Measurements from ENCODE around the gene CALM3. TPM values are rescaled to one million over a fixed set of nuclear protein-coding genes. Genes with fewer than 3 reads are reported as not detected.

CALM3 gene
- total and polyA plus RNA-seq, 2 of the 13 experiments (the other 11 are each of a cell fraction or from before 2014, with no cell fraction given): 239 to 258 TPM

GRCh38 chr19:46611776-46612175 is 10.6 kb downstream of the CALM3 start:
- no peak overlapping the region for H3K4me2 ChIP-seq (ENCODE audit: low read depth, low read length)
- ChIA-PET POLR2A (interaction anchor here (1.9 to 2.8 kb wide), 3 partner anchors 9 to 50 kb away, joined by 6 to 11 read pairs (median 10); partner anchors contain the start of genes CALM3 and DACT3), CTCF (ENCODE audit: low intra/inter-chr PET ratio, low total read pairs) (no interaction called here)
- peaks cover 21 to 37% of the 10 kb centered on the region in 2 experiments; a peak in 4 of 5 replicates for H3K36me3 ChIP-seq (replicated peaks in 1 of 2; ENCODE audit: control insufficient read depth in 1 of 2, insufficient read depth in 2 of 2, low read length in 2 of 2)
- H3K4me3 ChIP-seq (replicated peaks in 1 of 3; ENCODE audit: insufficient read depth in 1 of 3, low read depth in 2 of 3, low read length in 3 of 3): no peak overlapping the region
- peaks cover 12% of the 10 kb centered on the region for H3K4me1 ChIP-seq (ENCODE audit: insufficient read depth, low read length)
- ATAC-seq: no peak
- no peaks in the 10 kb centered on the region for H3K79me2 ChIP-seq (ENCODE audit: insufficient read depth, low read length)
- H3K9me3 ChIP-seq (ENCODE audit: low read length): no peaks in the 10 kb centered on the region
- BruUV-seq (replicated peaks): no TSS peak
- H3K27me3 ChIP-seq (ENCODE audit: control insufficient read depth in 1 of 2, insufficient read depth in 2 of 2, low read length in 2 of 2): peaks cover 0 to 2% of the 10 kb centered on the region in 2 experiments; a peak in 2 of 5 replicates
- no peaks in the 10 kb centered on the region for H4K20me1 ChIP-seq (ENCODE audit: insufficient read depth, low read length)
- WGBS (ENCODE audit: low lambda C conversion rate): 87% methylated on average over 6 of the region's 6 CpGs
- in situ Hi-C loops (cut with HindIII; ENCODE audit: extremely low pct_ligation_motif_present, low pct_unique_long_range_greater_than_20kb) (loop anchor here (10.0 kb wide), 1 partner anchor 53 kb away; the partner anchor contains the start of gene DACT3), intact Hi-C loops (cut with micrococcal nuclease; ENCODE audit: unreplicated experiment) (no loop called here)
- H3K27ac ChIP-seq (ENCODE audit: extremely low read length, insufficient read depth, low read length): no peak overlapping the region
- no peak for DNase-seq (ENCODE audit: low spot score)
- FAIRE-seq: no peak
- H2AFZ ChIP-seq (ENCODE audit: low read length): no peak overlapping the region
- TF ChIP-seq E2F2 (CRISPR knock-in tag; IDR thresholded peaks at IDR 0.05; ENCODE audit: borderline replicate concordance) (no peak), NCOA1 (CRISPR knock-in tag; IDR thresholded peaks at IDR 0.05) (no peak), BRCA1 (CRISPR knock-in tag; IDR thresholded peaks at IDR 0.05) (no peak), KDM4B (CRISPR knock-in tag; IDR thresholded peaks at IDR 0.05) (no peak)
- H3K9ac ChIP-seq (ENCODE audit: insufficient read depth, low read depth, low read length): no peak overlapping the region

GRCh38 chr19:46613525-46613924 is 12.4 kb downstream of the CALM3 start:
- H3K27me3 ChIP-seq (ENCODE audit: control insufficient read depth in 1 of 2, insufficient read depth in 2 of 2, low read length in 2 of 2): peaks cover 0 to 9% of the 10 kb centered on the region in 2 experiments; a peak in 3 of 5 replicates
- in situ Hi-C loops (cut with HindIII; ENCODE audit: extremely low pct_ligation_motif_present, low pct_unique_long_range_greater_than_20kb): loop anchor here (10.0 kb wide), 1 partner anchor 51 kb away; the partner anchor contains the start of gene DACT3
- H3K79me2 ChIP-seq (ENCODE audit: insufficient read depth, low read length): no peaks in the 10 kb centered on the region
- DNase-seq (ENCODE audit: low spot score): no peak
- WGBS (ENCODE audit: low lambda C conversion rate): 82% methylated on average over 22 of the region's 22 CpGs
- no peak for ATAC-seq
- no peaks in the 10 kb centered on the region for H4K20me1 ChIP-seq (ENCODE audit: insufficient read depth, low read length)
- H3K36me3 ChIP-seq (replicated peaks in 1 of 2; ENCODE audit: control insufficient read depth in 1 of 2, insufficient read depth in 2 of 2, low read length in 2 of 2): peaks cover 6 to 19% of the 10 kb centered on the region in 2 experiments; a peak in 4 of 5 replicates
- H3K9me3 ChIP-seq (ENCODE audit: low read length): no peaks in the 10 kb centered on the region
- H3K4me1 ChIP-seq (ENCODE audit: insufficient read depth, low read length): peaks cover 14% of the 10 kb centered on the region
- FAIRE-seq: no peak
- no peak overlapping the region for H3K4me2 ChIP-seq (ENCODE audit: low read depth, low read length)
- intact Hi-C loops (cut with micrococcal nuclease; ENCODE audit: unreplicated experiment): no loop called here
- ChIA-PET CTCF (ENCODE audit: low intra/inter-chr PET ratio, low total read pairs) (interaction anchor here (2.6 kb wide), 1 partner anchor 48 kb away, joined by 34 read pairs; the partner anchor contains the start of gene DACT3), POLR2A (interaction anchor here (1.3 kb wide), 2 partner anchors 10 to 48 kb away, joined by 6 to 8 read pairs; partner anchors contain the start of gene DACT3)
- H2AFZ ChIP-seq (ENCODE audit: low read length): no peak overlapping the region
- H3K27ac ChIP-seq (ENCODE audit: extremely low read length, insufficient read depth, low read length): no peak overlapping the region
- H3K4me3 ChIP-seq (replicated peaks in 1 of 3; ENCODE audit: insufficient read depth in 1 of 3, low read depth in 2 of 3, low read length in 3 of 3): no peak overlapping the region
- BruUV-seq (replicated peaks): no TSS peak
- H3K9ac ChIP-seq (ENCODE audit: insufficient read depth, low read depth, low read length): no peak overlapping the region
- TF ChIP-seq PBX3 (CRISPR knock-in tag; IDR thresholded peaks at IDR 0.05; ENCODE audit: borderline replicate concordance): no peak

Data from HepG2 (cell line).